Pons (tissue), 1 donor: ENCODE data around the gene PLAC1.

Experiments
- DNase-seq: peaks from one replicate; pipeline ENCODE4 v3.0.0-alpha.2; 2016; ENCODE audit warnings: low spot score

PLAC1 gene

GRCh38 chrX:134631426-134632346 lies 26.6 kb downstream of the PLAC1 start:
- DNase-seq = no peak

- no peak for DNase-seq
Observed at GRCh38 chrX:134628663-134629062, 29.6 kb downstream of the PLAC1 start.

- no peak for DNase-seq
Observed at GRCh38 chrX:134626434-134626833, 31.8 kb downstream of the PLAC1 start.

- DNase-seq = no peak
Observed at GRCh38 chrX:134625315-134625718, 33.0 kb downstream of the PLAC1 start.

- DNase-seq = no peak
Observed at GRCh38 chrX:134624046-134624430, 34.2 kb downstream of the PLAC1 start.

- no peak for DNase-seq
Observed at GRCh38 chrX:134623293-134624045, 34.8 kb downstream of the PLAC1 start.

GRCh38 chrX:134622813-134623185 lies 35.5 kb downstream of the PLAC1 start:
- no peak for DNase-seq

- no peak for DNase-seq
Observed at GRCh38 chrX:134622056-134622812, 36.0 kb downstream of the PLAC1 start.

GRCh38 chrX:134619838-134620237 lies 38.4 kb downstream of the PLAC1 start:
- DNase-seq = no peak

- DNase-seq = no peak
Observed at GRCh38 chrX:134613396-134613795, 44.9 kb downstream of the PLAC1 start.

GRCh38 chrX:134608153-134608552 lies 50.1 kb downstream of the PLAC1 start:
- DNase-seq = no peak

GRCh38 chrX:134607523-134607922 lies 50.7 kb downstream of the PLAC1 start:
- DNase-seq = no peak

- peak; percentile 3 for DNase-seq
Observed at GRCh38 chrX:134604701-134605311, 53.5 kb downstream of the PLAC1 start.

- DNase-seq = no peak
Observed at GRCh38 chrX:134603806-134604700, 54.2 kb downstream of the PLAC1 start.

GRCh38 chrX:134602410-134602809 lies 55.9 kb downstream of the PLAC1 start:
- DNase-seq = no peak

GRCh38 chrX:134601240-134601765 lies 57.0 kb downstream of the PLAC1 start:
- no peak for DNase-seq

GRCh38 chrX:134600714-134601113 lies 57.6 kb downstream of the PLAC1 start:
- DNase-seq = no peak

- no peak for DNase-seq
Observed at GRCh38 chrX:134599184-134599914, 58.9 kb downstream of the PLAC1 start.

- no peak for DNase-seq
Observed at GRCh38 chrX:134592303-134592702, 66.0 kb downstream of the PLAC1 start.

GRCh38 chrX:134591502-134591901 lies 66.8 kb downstream of the PLAC1 start:
- DNase-seq = no peak
